ENCODE measurements around the gene HEATR5A.
"Not testable (repeated sequence)": the region's sequence is repeated elsewhere in the genome, so short reads cannot be mapped to it uniquely, and the experiment has no call there.

The HEATR5A gene

DNA sequence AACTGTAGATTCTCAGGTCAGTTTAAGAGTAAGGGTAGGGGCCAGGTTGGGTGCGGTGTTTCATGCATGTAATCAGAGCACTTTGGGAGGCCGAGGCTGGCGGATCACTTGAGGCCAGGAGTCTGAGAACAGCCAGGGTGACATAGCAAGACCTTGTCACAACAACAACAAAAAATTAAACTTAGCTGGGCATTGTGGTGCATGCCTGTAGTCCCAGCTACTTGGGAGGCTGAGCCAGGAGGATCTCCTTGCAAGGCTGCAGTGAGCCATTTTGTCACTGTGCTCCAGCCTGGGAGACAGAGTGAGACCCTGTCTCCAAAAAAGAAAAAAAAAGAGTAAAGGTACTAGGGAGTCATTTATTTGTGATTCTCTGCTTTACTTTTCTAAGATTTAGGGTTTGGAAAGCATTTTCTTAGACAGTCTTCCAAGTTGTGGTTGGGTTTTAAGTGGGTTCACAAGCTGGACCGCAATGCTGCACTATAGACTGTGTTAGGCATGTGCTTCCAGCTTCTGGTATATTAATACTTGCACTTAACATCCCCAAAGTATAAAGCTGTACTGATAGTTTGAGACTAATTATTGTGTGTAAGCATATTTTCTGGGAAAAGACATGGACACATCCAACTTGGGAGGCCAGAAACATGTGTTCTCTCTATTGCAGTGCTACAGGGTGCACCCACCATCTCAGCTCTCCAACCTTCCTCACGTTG lies 163.7 kb downstream of the HEATR5A start:
- no peak for DNase-seq (ENCODE audit: low read depth)

- DNase-seq (ENCODE audit: low read depth), result not testable (repeated sequence)
These were observed 164.4 kb downstream of the HEATR5A start for GRCh38 chr14:31255918-31256317.

- no peak for DNase-seq (ENCODE audit: low read depth)
These were observed 165.1 kb downstream of the HEATR5A start for GRCh38 chr14:31255286-31255685.

GRCh38 chr14:31253746-31254471 lies 166.4 kb downstream of the HEATR5A start:
- no peak for DNase-seq (ENCODE audit: low read depth)

GRCh38 chr14:31252865-31253264 lies 167.5 kb downstream of the HEATR5A start:
- no peak for DNase-seq (ENCODE audit: low read depth)

DNA sequence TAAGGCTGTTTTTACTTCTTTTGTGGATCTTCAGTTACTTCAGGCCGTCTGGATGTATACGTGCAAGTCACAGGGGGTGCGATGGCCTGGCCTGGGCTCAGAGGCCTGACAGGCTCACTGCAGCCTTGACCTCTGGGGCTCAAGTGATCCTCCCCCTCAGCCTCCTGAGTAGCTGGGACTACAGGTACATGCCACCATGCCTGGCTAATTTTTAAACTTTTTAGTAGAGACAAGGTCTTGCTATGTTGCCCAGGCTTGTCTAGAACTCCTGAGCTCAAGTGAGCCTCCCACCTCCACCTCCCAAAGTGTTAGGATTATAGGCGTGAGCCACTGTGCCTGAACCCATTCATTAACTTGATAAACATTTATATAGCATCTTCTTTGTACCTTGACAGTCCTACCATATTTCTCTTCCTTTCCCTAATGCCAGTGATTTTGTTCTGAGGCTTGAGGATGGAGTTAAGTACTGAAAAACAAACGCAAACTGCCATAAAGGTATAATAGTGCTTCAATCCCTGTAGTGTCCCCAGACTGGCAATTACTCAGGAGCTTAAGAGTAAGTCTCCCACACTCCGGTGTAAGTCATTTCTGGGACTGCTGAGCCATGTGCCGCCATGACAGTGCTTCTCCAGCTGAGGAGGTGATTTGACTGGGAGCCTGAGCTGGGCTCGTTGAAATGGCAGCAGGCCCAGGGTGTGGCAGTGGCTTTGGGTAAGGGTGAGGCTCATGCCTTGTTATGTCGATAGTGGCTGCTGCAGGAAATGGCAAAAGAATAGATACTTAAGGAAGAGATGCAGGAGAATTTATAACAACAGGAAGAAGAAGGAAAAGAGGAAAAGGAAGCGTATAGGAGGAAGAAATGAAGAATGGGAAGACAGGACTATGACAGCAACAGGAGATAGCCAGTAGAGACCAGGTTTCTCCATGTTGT lies 169.1 kb downstream of the HEATR5A start:
- no peak for DNase-seq (ENCODE audit: low read depth)

DNA sequence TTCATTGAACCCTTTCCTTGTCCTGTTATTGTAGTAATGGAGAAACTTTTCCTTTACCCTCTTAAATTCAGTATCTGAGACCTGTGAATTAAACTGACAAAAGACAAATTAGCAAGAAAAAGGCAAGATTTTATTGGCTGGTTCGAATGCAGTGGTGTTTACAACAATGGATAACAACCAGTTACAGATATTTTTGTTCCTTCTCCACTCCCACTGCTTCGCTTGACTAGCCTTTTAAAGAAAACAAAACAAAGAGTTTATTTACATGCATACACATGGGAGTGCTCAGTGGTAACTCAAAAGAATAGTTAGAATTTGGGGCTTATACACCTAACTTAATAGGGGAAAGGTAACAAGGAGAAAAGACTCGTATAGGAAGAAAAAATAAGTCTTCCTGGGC lies 175.7 kb downstream of the HEATR5A start:
- no peak for DNase-seq (ENCODE audit: low read depth)

GRCh38 chr14:31243860-31244259 lies 176.5 kb downstream of the HEATR5A start:
- DNase-seq (ENCODE audit: low read depth), result no peak

DNA sequence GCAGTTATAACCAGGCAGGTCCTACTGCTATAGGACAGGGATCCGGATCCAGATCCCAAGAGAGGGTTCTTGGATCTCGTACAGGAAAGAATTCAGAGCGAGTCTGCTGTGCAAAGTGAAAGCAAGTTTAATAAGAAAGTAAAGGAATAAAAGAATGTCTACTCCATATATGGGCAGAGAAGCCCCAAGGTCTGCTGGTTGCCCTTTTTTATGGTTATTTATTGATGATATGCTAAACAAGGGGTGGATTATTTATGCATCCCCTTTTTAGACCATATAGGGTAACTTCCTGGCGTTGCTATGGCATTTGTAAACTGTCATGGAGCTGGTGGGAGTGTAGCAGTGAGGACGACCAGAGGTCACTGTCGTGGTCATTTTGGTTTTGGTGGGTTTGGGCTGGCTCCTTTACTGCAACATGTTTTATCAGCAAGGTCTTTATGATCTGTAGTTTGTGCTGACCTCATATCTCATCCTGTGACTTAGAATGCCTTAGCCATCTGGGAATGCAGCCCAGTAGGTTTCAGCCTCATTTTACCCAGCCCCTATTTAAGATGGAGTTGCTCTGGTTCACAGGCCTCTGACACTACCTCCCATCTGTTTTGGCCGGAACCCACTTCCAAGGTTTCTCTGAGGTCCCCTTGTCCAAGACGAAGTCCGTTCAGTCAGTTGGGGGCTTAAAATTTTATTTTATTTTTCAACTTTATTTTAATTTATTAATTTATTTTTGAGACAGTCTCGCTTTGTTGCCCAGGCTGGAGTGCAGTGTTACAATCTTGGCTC lies 178.0 kb downstream of the HEATR5A start:
- DNase-seq (ENCODE audit: low read depth), result not testable (repeated sequence)

Measured in CMK (cell line).